GM12878 (cell line): Measurements from ENCODE around the gene MROH8. TPM values are rescaled to one million over a fixed set of nuclear protein-coding genes. Genes with fewer than 3 reads are reported as not detected.
A peak's percentile ranks its signal among the peaks of the same experiment; 100 is the strongest.

Experiments used
- ATAC-seq: fragments of 200-7000 bp; cut with Tn5 transposase; 3 replicates; pipeline ENCODE4 v1.9.1; 2020; ENCODE audit warnings: mild to moderate bottlenecking, moderate library complexity
- BruUV-seq: library from RNA; stranded (reverse); fragments of 400-500 nt; replicated peaks from 2 replicates; lab custom pipeline; 2021; lab: Mats Ljungman, UMichigan
- CTCF ChIA-PET: fragments of 300-600 bp; sonication (Branson Sonifier 250); formaldehyde crosslinking; extraction: SDS; loops from one replicate; lab custom pipeline; 2021; ENCODE audit warnings: inconsistent platforms; lab: Yijun Ruan, JAX
- POLR2A ChIA-PET: fragments of 350-600 bp; formaldehyde crosslinking; extraction: SDS; loops from one replicate; lab custom pipeline; 2021; ENCODE audit warnings: inconsistent platforms; lab: Charles Lee
- RAD21 ChIA-PET: fragments of 300-600 bp; sonication (Branson Sonifier 250); formaldehyde crosslinking; loops from one replicate; lab custom pipeline; 2023; ENCODE audit warnings: antibody characterized with exemption; ENCODE audit not compliant: unreplicated experiment; lab: Charles Lee
- SMC1A ChIA-PET: fragments of 300-600 bp; sonication (Branson Sonifier 250); formaldehyde crosslinking; loops from one replicate; lab custom pipeline; 2023; ENCODE audit not compliant: unreplicated experiment, uncharacterized antibody; lab: Charles Lee
- DNase-seq: peaks from one replicate; pipeline ENCODE4 v3.0.0-alpha.2; 2011; ENCODE audit warnings: low read depth, low spot score
- FAIRE-seq: peaks from 3 replicates; lab custom pipeline; 2011; peaks lifted over from hg19 to GRCh38; lab: Jason Lieb, UNC
- H2AFZ ChIP-seq: 2 replicates; pipeline ENCODE4 v1.6.0; 2011; ENCODE audit warnings: low read depth, low read length, control low read depth; ENCODE audit not compliant: control insufficient read depth
- H3K27ac ChIP-seq: 2 replicates; pipeline ENCODE4 v1.5.1; 2011; ENCODE audit warnings: control low read depth; ENCODE audit not compliant: control insufficient read depth, insufficient read depth
- H3K27me3 ChIP-seq, 2 experiments: replicated peaks in 1 of 2; 2 replicates each; pipeline versions ENCODE4 v1.6.0 to v1.6.1; 2011; ENCODE audit warnings: low read length in 1 of 2; ENCODE audit not compliant: control insufficient read depth in 2 of 2, insufficient read depth in 2 of 2
- H3K36me3 ChIP-seq, 2 experiments: 2 replicates each; pipeline ENCODE4 v1.5.1; 2011; ENCODE audit warnings: low read length in 1 of 2; ENCODE audit not compliant: control insufficient read depth in 2 of 2, insufficient read depth in 2 of 2
- H3K4me1 ChIP-seq: 2 replicates; pipeline ENCODE4 v1.6.1; 2011; ENCODE audit warnings: mild to moderate bottlenecking, low read length, moderate library complexity, mixed read lengths; ENCODE audit not compliant: control insufficient read depth, insufficient read depth
- H3K4me2 ChIP-seq: 2 replicates; pipeline ENCODE4 v1.6.0; 2011; ENCODE audit warnings: control low read depth; ENCODE audit not compliant: control insufficient read depth, insufficient read depth
- H3K4me3 ChIP-seq: fragments of 200-600 bp; sonication (generic); 2 replicates; pipeline ENCODE4 v1.5.1; 2016
- H3K79me2 ChIP-seq: 2 replicates; pipeline ENCODE4 v1.6.0; 2011; ENCODE audit warnings: low read length; ENCODE audit not compliant: control insufficient read depth, insufficient read depth
- H3K9ac ChIP-seq: 2 replicates; pipeline ENCODE4 v1.8.0; 2011; ENCODE audit warnings: low read length, control low read depth, mixed read lengths; ENCODE audit not compliant: control insufficient read depth, insufficient read depth
- H3K9me3 ChIP-seq: replicated peaks from 3 replicates; pipeline ENCODE4 v1.5.1; 2011; ENCODE audit warnings: mild to moderate bottlenecking, low read length; ENCODE audit not compliant: control insufficient read depth, insufficient read depth
- H4K20me1 ChIP-seq: 2 replicates; pipeline ENCODE4 v1.6.0; 2011; ENCODE audit not compliant: control insufficient read depth, insufficient read depth
- CEBPB ChIP-seq, 2 experiments: fragments of 150-350 bp in 1 of 2; IDR thresholded peaks; 2 replicates each; pipeline ENCODE4 v1.6.1; 2012 to 2014; ENCODE audit warnings: low read depth in 2 of 2, low read length in 2 of 2, borderline replicate concordance in 1 of 2, inconsistent platforms in 1 of 2
- CHD4 ChIP-seq: fragments of 200-600 bp; sonication (generic); IDR thresholded peaks from 2 replicates; pipeline ENCODE4 v1.6.1; 2016; ENCODE audit warnings: mild to moderate bottlenecking
- CREB1 ChIP-seq: IDR thresholded peaks from 2 replicates; pipeline ENCODE4 v1.6.1; 2012; ENCODE audit warnings: low read depth, mild to moderate bottlenecking, inconsistent platforms
- EED ChIP-seq: sonication (generic); IDR thresholded peaks from 2 replicates; pipeline ENCODE4 v1.6.1; 2016; ENCODE audit warnings: antibody characterized with exemption, low read depth
- EP300 ChIP-seq, 2 experiments: fragments of 150-350 bp in 1 of 2; IDR thresholded peaks; 2 replicates each; pipeline ENCODE4 v1.6.1; 2011 to 2012; ENCODE audit warnings: low read depth in 2 of 2, low read length in 2 of 2, borderline replicate concordance in 1 of 2, improper control_type of control experiment in 1 of 2, inconsistent platforms in 1 of 2; ENCODE audit not compliant: control insufficient read depth in 1 of 2
- ESRRA ChIP-seq: IDR thresholded peaks from 2 replicates; pipeline ENCODE4 v1.6.1; 2012; ENCODE audit warnings: mild to moderate bottlenecking, low read length, improper control_type of control experiment
- IKZF1 ChIP-seq: fragments of 450-650 bp; conservative IDR thresholded peaks from 2 replicates; pipeline ENCODE4 v1.6.1; 2017; ENCODE audit warnings: antibody characterized with exemption, mild to moderate bottlenecking
- NBN ChIP-seq: fragments of 450-650 bp; IDR thresholded peaks from 2 replicates; pipeline ENCODE4 v1.6.1; 2016
- NR2F1 ChIP-seq: fragments of 450-650 bp; conservative IDR thresholded peaks from 2 replicates; pipeline ENCODE4 v1.6.1; 2017; ENCODE audit warnings: mild to moderate bottlenecking
- RUNX3 ChIP-seq: IDR thresholded peaks from 2 replicates; pipeline ENCODE4 v1.6.1; 2012; ENCODE audit warnings: low read length, inconsistent platforms
- SPI1 ChIP-seq: IDR thresholded peaks from 2 replicates; pipeline ENCODE4 v1.6.1; 2011; ENCODE audit warnings: low read depth, mild to moderate bottlenecking, low read length, moderate library complexity, borderline replicate concordance; ENCODE audit not compliant: insufficient read depth
- SREBF2 ChIP-seq: IDR thresholded peaks from 2 replicates; pipeline ENCODE4 v1.6.1; 2012; ENCODE audit warnings: mild to moderate bottlenecking, low read length
- TBL1XR1 ChIP-seq: IDR thresholded peaks from 2 replicates; pipeline ENCODE4 v1.6.1; 2012; ENCODE audit warnings: low read depth, low read length, improper control_type of control experiment
- YBX1 ChIP-seq: fragments of 450-650 bp; IDR thresholded peaks from 2 replicates; pipeline ENCODE4 v1.6.1; 2016; ENCODE audit warnings: antibody characterized with exemption
- WGBS: methylation state at CpG from one replicate; pipeline ENCODE4 v1.1.6; 2016; ENCODE audit warnings: low lambda C conversion rate; ENCODE audit not compliant: insufficient replicate concordance, insufficient coverage; ENCODE audit errors: missing lambda C conversion rate; 5-methylcytosine and 5-hydroxymethylcytosine counted together
- in situ Hi-C: fragments of 300-500 bp; cut with MboI; formaldehyde crosslinking; loops from 9 replicates; pipeline ENCODE4 v1.14.3; 2018; ENCODE audit warnings: mixed read lengths
- intact Hi-C: fragments of 100-400 bp; cut with micrococcal nuclease; formaldehyde crosslinking; loops from one replicate; pipeline ENCODE4 v1.14.2; 2022; ENCODE audit not compliant: unreplicated experiment
- polyA plus RNA-seq, 11 experiments: library from polyadenylated mRNA; depleted of rRNA in 4 of 11; unstranded in 6 of 11; stranded (reverse) in 5 of 11; fragments of >200 nt; fragmentation: Nextera tagmentation in 4 of 11; fragmentation: Illumina TruSeq in 1 of 11; extraction: Ambion mirVana in 4 of 11; extraction: Trizol in 1 of 11; gene quantifications; 1 replicate in 1 of 11; 2 replicates in 10 of 11; pipeline versions ENCODE4 v1.2.1 to v1.2.3, GENCODE V29; 2011 to 2016; ENCODE audit warnings: inconsistent platforms in 2 of 11, missing spikeins in 2 of 11, low read depth in 1 of 11
- total RNA-seq, 4 experiments: library from RNA; depleted of rRNA in 3 of 4; stranded (reverse); fragments of >200 nt in 3 of 4; fragmentation: Illumina TruSeq in 1 of 4; extraction: Trizol in 1 of 4; gene quantifications; 2 replicates each; pipeline versions ENCODE4 v1.2.1 to v1.2.3, GENCODE V29; 2013 to 2021
- TF ChIP-seq, protein P1 (sequence below): fragments of 150-350 bp; IDR thresholded peaks from 2 replicates; pipeline ENCODE4 v1.6.1; 2014; ENCODE audit warnings: mild to moderate bottlenecking, low read depth, low read length
- TF ChIP-seq, protein P2 (sequence below): IDR thresholded peaks from 2 replicates; pipeline ENCODE4 v1.6.1; 2012; ENCODE audit warnings: low read depth, low read length, improper control_type of control experiment

Gene MROH8
- total and polyA plus RNA-seq, 10 of the 15 experiments (the other 5 are each of a cell fraction or from before 2014, with no cell fraction given), result 0.16 to 2.8 (median 1.8) TPM

DNA sequence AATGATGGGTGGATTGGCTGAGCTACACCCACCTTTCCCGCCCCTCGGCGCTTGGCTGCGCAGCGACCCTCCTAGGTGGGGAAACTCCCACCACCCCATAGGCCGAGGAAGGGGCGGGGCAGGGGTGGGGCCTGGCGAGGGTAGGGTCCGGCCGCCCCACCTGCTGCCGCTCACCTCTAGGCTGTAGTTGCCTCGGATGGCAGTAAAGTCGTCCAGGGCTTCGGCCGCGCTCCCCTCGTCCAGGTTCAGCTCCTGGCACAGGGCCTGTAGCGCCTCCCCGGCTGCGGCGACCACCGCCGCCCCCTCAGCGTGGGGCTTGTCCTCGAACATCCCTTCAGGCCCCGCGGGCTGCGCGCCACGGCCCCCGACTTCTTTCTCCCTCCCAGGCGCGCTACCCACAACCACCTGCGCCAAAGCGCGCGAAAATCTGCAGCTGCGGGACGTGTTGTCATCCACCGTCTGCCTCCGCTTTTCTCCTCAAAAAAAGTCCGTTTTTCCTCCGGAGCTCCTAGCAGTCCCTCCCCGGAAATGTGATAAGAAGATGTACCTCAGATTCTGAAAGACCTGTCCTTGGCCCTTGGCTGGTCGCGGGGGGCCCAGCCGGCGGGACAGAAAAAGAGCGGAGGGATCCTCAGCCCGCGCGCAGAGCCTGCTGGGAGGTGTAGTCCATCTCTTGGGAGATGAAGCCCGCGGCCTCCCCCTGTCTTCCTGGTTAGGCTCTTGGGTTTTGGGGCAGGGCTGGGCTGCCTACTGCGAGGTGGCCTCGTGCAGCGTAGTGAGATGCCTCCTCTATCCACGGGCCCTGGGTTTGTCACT lies 83.5 kb downstream of the MROH8 start, which contains the start of gene RBL1 (continued):
- TF ChIP-seq EED (0 out of 2 replicates have a peak, but pooled peaks have one; percentile 31), TBL1XR1 (no peak), CHD4 (no peak), EP300 (IDR thresholded peaks at IDR 0.05; ENCODE audit: borderline replicate concordance in 1 of 2, control insufficient read depth in 1 of 2, low read depth in 2 of 2, low read length in 2 of 2) (no peak), NR2F1 (peak; percentile 28; the same call in 1 of the 2 replicates), RUNX3 (peak; percentile 87), NBN (peak; percentile 96), CEBPB (IDR thresholded peaks at IDR 0.05; ENCODE audit: borderline replicate concordance in 1 of 2, low read depth in 2 of 2, low read length in 2 of 2) (no peak), IKZF1 (peak; percentile 99)

DNA sequence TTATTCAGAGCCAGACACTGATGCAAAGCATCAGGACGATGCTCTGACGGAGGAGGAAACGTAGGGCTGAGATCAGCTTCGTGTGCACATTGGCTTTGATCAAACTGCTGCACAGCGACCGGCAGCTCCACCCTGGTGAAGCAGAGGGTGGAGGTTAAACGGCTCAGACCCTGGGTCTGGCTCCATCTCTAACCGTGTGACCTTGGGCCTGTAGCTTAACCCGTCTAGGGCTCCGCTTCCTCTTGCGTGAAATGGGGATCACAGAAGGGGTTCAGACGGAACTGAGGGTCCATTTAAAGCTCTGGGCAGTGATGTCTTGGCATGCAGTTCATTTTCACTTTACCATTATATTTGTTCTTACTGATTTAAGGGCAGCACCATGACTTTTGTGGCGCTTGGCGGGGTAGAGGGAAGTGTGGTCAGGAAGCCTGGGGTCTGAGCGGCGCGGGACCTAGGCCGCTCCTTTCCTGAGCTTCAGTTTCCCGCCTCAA lies 84.2 kb downstream of the MROH8 start:
- BruUV-seq, result no TSS peak
- DNase-seq, result no peak
- FAIRE-seq, result no peak
- Histone ChIP-seq H4K20me1 (no peaks in the 10 kb centered on the region), H3K4me2 (peak overlapping the region; percentile 72), H3K4me3 (peak overlapping the region; percentile 69), H2AFZ (peak overlapping the region; percentile 100), H3K27ac (peak overlapping the region; percentile 96), H3K4me1 (peaks cover 16% of the 10 kb centered on the region), H3K79me2 (peaks cover 47% of the 10 kb centered on the region), H3K9ac (peak overlapping the region; percentile 92), H3K36me3 (no peaks in the 10 kb centered on the region), H3K27me3 (no peaks in the 10 kb centered on the region), H3K9me3 (no peaks in the 10 kb centered on the region)
- CTCF ChIA-PET, result interaction anchor here (0.7 to 1.4 kb wide), 7 partner anchors 8 to 259 kb away, joined by 3 to 6 read pairs (median 5); partner anchors contain the start of genes MROH8 and RPN2
- intact Hi-C loops (loop anchor here (5.0 to 10.0 kb wide), 3 partner anchors 53 to 1350 kb away; partner anchors contain the start of genes MROH8, RBM39 and RPN2), in situ Hi-C loops (no loop called here)
- WGBS, result 2% methylated on average over 19 of the region's 19 CpGs
- SMC1A ChIA-PET, result interaction anchor here (1.0 to 1.4 kb wide), 4 partner anchors 8 to 101 kb away, joined by 3 to 5 read pairs (median 4); no protein-coding TSS in a partner anchor
- POLR2A ChIA-PET, result interaction anchor here (0.9 to 3.9 kb wide), 6 partner anchors 18 to 1142 kb away, joined by 3 to 17 read pairs (median 4); partner anchors contain the start of genes MROH8 and RPN2
- RAD21 ChIA-PET, result interaction anchor here (1.3 to 1.4 kb wide), 4 partner anchors 12 to 87 kb away, joined by 3 to 7 read pairs (median 3); no protein-coding TSS in a partner anchor
- peak; percentile 63 for ATAC-seq
- TF ChIP-seq, protein P1, sequence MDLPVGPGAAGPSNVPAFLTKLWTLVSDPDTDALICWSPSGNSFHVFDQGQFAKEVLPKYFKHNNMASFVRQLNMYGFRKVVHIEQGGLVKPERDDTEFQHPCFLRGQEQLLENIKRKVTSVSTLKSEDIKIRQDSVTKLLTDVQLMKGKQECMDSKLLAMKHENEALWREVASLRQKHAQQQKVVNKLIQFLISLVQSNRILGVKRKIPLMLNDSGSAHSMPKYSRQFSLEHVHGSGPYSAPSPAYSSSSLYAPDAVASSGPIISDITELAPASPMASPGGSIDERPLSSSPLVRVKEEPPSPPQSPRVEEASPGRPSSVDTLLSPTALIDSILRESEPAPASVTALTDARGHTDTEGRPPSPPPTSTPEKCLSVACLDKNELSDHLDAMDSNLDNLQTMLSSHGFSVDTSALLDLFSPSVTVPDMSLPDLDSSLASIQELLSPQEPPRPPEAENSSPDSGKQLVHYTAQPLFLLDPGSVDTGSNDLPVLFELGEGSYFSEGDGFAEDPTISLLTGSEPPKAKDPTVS, result no peak
- 0 out of 2 replicates have a peak, but pooled peaks have one; percentile 26 for TF ChIP-seq ESRRA
- peak; percentile 26; the same call in 1 of the 2 replicates for TF ChIP-seq SPI1
- TF ChIP-seq YBX1, result no peak
- TF ChIP-seq, protein P2, sequence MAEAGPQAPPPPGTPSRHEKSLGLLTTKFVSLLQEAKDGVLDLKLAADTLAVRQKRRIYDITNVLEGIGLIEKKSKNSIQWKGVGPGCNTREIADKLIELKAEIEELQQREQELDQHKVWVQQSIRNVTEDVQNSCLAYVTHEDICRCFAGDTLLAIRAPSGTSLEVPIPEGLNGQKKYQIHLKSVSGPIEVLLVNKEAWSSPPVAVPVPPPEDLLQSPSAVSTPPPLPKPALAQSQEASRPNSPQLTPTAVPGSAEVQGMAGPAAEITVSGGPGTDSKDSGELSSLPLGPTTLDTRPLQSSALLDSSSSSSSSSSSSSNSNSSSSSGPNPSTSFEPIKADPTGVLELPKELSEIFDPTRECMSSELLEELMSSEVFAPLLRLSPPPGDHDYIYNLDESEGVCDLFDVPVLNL, result no peak
- no peak for TF ChIP-seq SREBF2
- TF ChIP-seq CREB1, result peak; percentile 47; the same call in 1 of the 2 replicates
